Breast epithelium (tissue), 3 donors: ENCODE results near the gene RABEP2.

Experiments
- CTCF ChIP-seq, 3 donors: fragments of 450-650 bp; IDR thresholded peaks; one replicate each; pipeline ENCODE4 v1.5.1; 2016 to 2017; ENCODE audit warnings: antibody characterized with exemption in 3 of 3, mild to moderate bottlenecking in 3 of 3, moderate library complexity in 3 of 3
- POLR2A ChIP-seq: fragments of 450-650 bp; IDR thresholded peaks from one replicate; pipeline ENCODE4 v1.6.1; 2016; ENCODE audit warnings: antibody characterized with exemption, mild to moderate bottlenecking, moderate library complexity
- POLR2AphosphoS5 ChIP-seq, 3 donors: sonication (generic); formaldehyde crosslinking; IDR thresholded peaks; one replicate each; pipeline ENCODE4 v1.6.1; 2017; ENCODE audit warnings: antibody characterized with exemption in 3 of 3

GRCh38 chr16:28958216-28958615, 33.2 kb upstream of the RABEP2 start:
- TF ChIP-seq CTCF (IDR thresholded peaks at IDR 0.05) (no peak), POLR2AphosphoS5 (IDR thresholded peaks at IDR 0.05) (no peak), POLR2A (no peak)
